GM12878 (cell line): ENCODE results near the gene IDH3A. TPM values are rescaled to one million over a fixed set of nuclear protein-coding genes. Genes with fewer than 3 reads are reported as not detected.

Source experiments
- ATAC-seq: fragments of 200-7000 bp; cut with Tn5 transposase; 3 replicates; pipeline ENCODE4 v1.9.1; 2020; ENCODE audit warnings: mild to moderate bottlenecking, moderate library complexity
- BruUV-seq: library from RNA; stranded (reverse); fragments of 400-500 nt; replicated peaks from 2 replicates; lab custom pipeline; 2021; lab: Mats Ljungman, UMichigan
- CTCF ChIA-PET: fragments of 300-600 bp; sonication (Branson Sonifier 250); formaldehyde crosslinking; extraction: SDS; loops from one replicate; lab custom pipeline; 2021; ENCODE audit warnings: inconsistent platforms; lab: Yijun Ruan, JAX
- POLR2A ChIA-PET: fragments of 350-600 bp; formaldehyde crosslinking; extraction: SDS; loops from one replicate; lab custom pipeline; 2021; ENCODE audit warnings: inconsistent platforms; lab: Charles Lee
- RAD21 ChIA-PET: fragments of 300-600 bp; sonication (Branson Sonifier 250); formaldehyde crosslinking; loops from one replicate; lab custom pipeline; 2023; ENCODE audit warnings: antibody characterized with exemption; ENCODE audit not compliant: unreplicated experiment; lab: Charles Lee
- SMC1A ChIA-PET: fragments of 300-600 bp; sonication (Branson Sonifier 250); formaldehyde crosslinking; loops from one replicate; lab custom pipeline; 2023; ENCODE audit not compliant: unreplicated experiment, uncharacterized antibody; lab: Charles Lee
- DNase-seq: peaks from one replicate; pipeline ENCODE4 v3.0.0-alpha.2; 2011; ENCODE audit warnings: low read depth, low spot score
- FAIRE-seq: peaks from 3 replicates; lab custom pipeline; 2011; peaks lifted over from hg19 to GRCh38; lab: Jason Lieb, UNC
- H2AFZ ChIP-seq: 2 replicates; pipeline ENCODE4 v1.6.0; 2011; ENCODE audit warnings: low read depth, low read length, control low read depth; ENCODE audit not compliant: control insufficient read depth
- H3K27ac ChIP-seq: 2 replicates; pipeline ENCODE4 v1.5.1; 2011; ENCODE audit warnings: control low read depth; ENCODE audit not compliant: control insufficient read depth, insufficient read depth
- H3K27me3 ChIP-seq, 2 experiments: replicated peaks in 1 of 2; 2 replicates each; pipeline versions ENCODE4 v1.6.0 to v1.6.1; 2011; ENCODE audit warnings: low read length in 1 of 2; ENCODE audit not compliant: control insufficient read depth in 2 of 2, insufficient read depth in 2 of 2
- H3K36me3 ChIP-seq, 2 experiments: 2 replicates each; pipeline ENCODE4 v1.5.1; 2011; ENCODE audit warnings: low read length in 1 of 2; ENCODE audit not compliant: control insufficient read depth in 2 of 2, insufficient read depth in 2 of 2
- H3K4me1 ChIP-seq: 2 replicates; pipeline ENCODE4 v1.6.1; 2011; ENCODE audit warnings: mild to moderate bottlenecking, low read length, moderate library complexity, mixed read lengths; ENCODE audit not compliant: control insufficient read depth, insufficient read depth
- H3K4me2 ChIP-seq: 2 replicates; pipeline ENCODE4 v1.6.0; 2011; ENCODE audit warnings: control low read depth; ENCODE audit not compliant: control insufficient read depth, insufficient read depth
- H3K4me3 ChIP-seq: fragments of 200-600 bp; sonication (generic); 2 replicates; pipeline ENCODE4 v1.5.1; 2016
- H3K79me2 ChIP-seq: 2 replicates; pipeline ENCODE4 v1.6.0; 2011; ENCODE audit warnings: low read length; ENCODE audit not compliant: control insufficient read depth, insufficient read depth
- H3K9ac ChIP-seq: 2 replicates; pipeline ENCODE4 v1.8.0; 2011; ENCODE audit warnings: low read length, control low read depth, mixed read lengths; ENCODE audit not compliant: control insufficient read depth, insufficient read depth
- H3K9me3 ChIP-seq: replicated peaks from 3 replicates; pipeline ENCODE4 v1.5.1; 2011; ENCODE audit warnings: mild to moderate bottlenecking, low read length; ENCODE audit not compliant: control insufficient read depth, insufficient read depth
- H4K20me1 ChIP-seq: 2 replicates; pipeline ENCODE4 v1.6.0; 2011; ENCODE audit not compliant: control insufficient read depth, insufficient read depth
- ATF7 ChIP-seq: fragments of 450-650 bp; IDR thresholded peaks from 2 replicates; pipeline ENCODE4 v1.6.1; 2016; ENCODE audit warnings: low read depth, mild to moderate bottlenecking
- E2F4 ChIP-seq: IDR thresholded peaks from 2 replicates; pipeline ENCODE4 v1.6.1; 2012; ENCODE audit warnings: low read depth, low read length, improper control_type of control experiment
- EED ChIP-seq: sonication (generic); IDR thresholded peaks from 2 replicates; pipeline ENCODE4 v1.6.1; 2016; ENCODE audit warnings: antibody characterized with exemption, low read depth
- GABPA ChIP-seq: IDR thresholded peaks from 2 replicates; pipeline ENCODE4 v1.6.1; 2014; ENCODE audit warnings: antibody characterized with exemption, low read depth, mild to moderate bottlenecking, inconsistent platforms
- IKZF2 ChIP-seq, 2 experiments: fragments of 450-650 bp; IDR thresholded peaks; 2 replicates each; pipeline ENCODE4 v1.6.1; 2017; ENCODE audit warnings: mild to moderate bottlenecking in 2 of 2, moderate library complexity in 2 of 2
- JUND ChIP-seq: IDR thresholded peaks from 2 replicates; pipeline ENCODE4 v1.6.1; 2012; ENCODE audit warnings: low read depth, mild to moderate bottlenecking, low read length, improper control_type of control experiment, moderate library complexity
- POLR2A ChIP-seq: IDR thresholded peaks from 2 replicates; pipeline ENCODE4 v1.6.1; 2011; ENCODE audit warnings: low read depth, mild to moderate bottlenecking, low read length
- POLR2AphosphoS2 ChIP-seq: IDR thresholded peaks from 2 replicates; pipeline ENCODE4 v1.6.1; 2011; ENCODE audit warnings: low read depth, mild to moderate bottlenecking, low read length, improper control_type of control experiment, moderate library complexity
- RB1 ChIP-seq: fragments of 450-650 bp; formaldehyde crosslinking; IDR thresholded peaks from 2 replicates; pipeline ENCODE4 v1.6.1; 2017; ENCODE audit warnings: mild to moderate bottlenecking, borderline replicate concordance
- SMAD5 ChIP-seq: IDR thresholded peaks from 2 replicates; pipeline ENCODE4 v1.6.1; 2016; ENCODE audit warnings: antibody characterized with exemption, low read depth
- SMC3 ChIP-seq: IDR thresholded peaks from 2 replicates; pipeline ENCODE4 v1.6.1; 2011; ENCODE audit warnings: low read length, improper control_type of control experiment, borderline replicate concordance
- WGBS: methylation state at CpG from one replicate; pipeline ENCODE4 v1.1.6; 2016; ENCODE audit warnings: low lambda C conversion rate; ENCODE audit not compliant: insufficient replicate concordance, insufficient coverage; ENCODE audit errors: missing lambda C conversion rate; 5-methylcytosine and 5-hydroxymethylcytosine counted together
- in situ Hi-C: fragments of 300-500 bp; cut with MboI; formaldehyde crosslinking; loops from 9 replicates; pipeline ENCODE4 v1.14.3; 2018; ENCODE audit warnings: mixed read lengths
- intact Hi-C: fragments of 100-400 bp; cut with micrococcal nuclease; formaldehyde crosslinking; loops from one replicate; pipeline ENCODE4 v1.14.2; 2022; ENCODE audit not compliant: unreplicated experiment
- polyA plus RNA-seq, 11 experiments: library from polyadenylated mRNA; depleted of rRNA in 4 of 11; unstranded in 6 of 11; stranded (reverse) in 5 of 11; fragments of >200 nt; fragmentation: Nextera tagmentation in 4 of 11; fragmentation: Illumina TruSeq in 1 of 11; extraction: Ambion mirVana in 4 of 11; extraction: Trizol in 1 of 11; gene quantifications; 1 replicate in 1 of 11; 2 replicates in 10 of 11; pipeline versions ENCODE4 v1.2.1 to v1.2.3, GENCODE V29; 2011 to 2016; ENCODE audit warnings: inconsistent platforms in 2 of 11, missing spikeins in 2 of 11, low read depth in 1 of 11
- total RNA-seq, 4 experiments: library from RNA; depleted of rRNA in 3 of 4; stranded (reverse); fragments of >200 nt in 3 of 4; fragmentation: Illumina TruSeq in 1 of 4; extraction: Trizol in 1 of 4; gene quantifications; 2 replicates each; pipeline versions ENCODE4 v1.2.1 to v1.2.3, GENCODE V29; 2013 to 2021
- TF ChIP-seq, protein P1 (sequence below): IDR thresholded peaks from 2 replicates; pipeline ENCODE4 v1.6.1; 2011; ENCODE audit warnings: mild to moderate bottlenecking, low read depth, low read length, moderate library complexity; ENCODE audit not compliant: insufficient replicate concordance

Gene IDH3A
- total and polyA plus RNA-seq, 10 of the 15 experiments (the other 5 are each of a cell fraction or from before 2014, with no cell fraction given) = 83.9 to 254 (median 195) TPM

DNA sequence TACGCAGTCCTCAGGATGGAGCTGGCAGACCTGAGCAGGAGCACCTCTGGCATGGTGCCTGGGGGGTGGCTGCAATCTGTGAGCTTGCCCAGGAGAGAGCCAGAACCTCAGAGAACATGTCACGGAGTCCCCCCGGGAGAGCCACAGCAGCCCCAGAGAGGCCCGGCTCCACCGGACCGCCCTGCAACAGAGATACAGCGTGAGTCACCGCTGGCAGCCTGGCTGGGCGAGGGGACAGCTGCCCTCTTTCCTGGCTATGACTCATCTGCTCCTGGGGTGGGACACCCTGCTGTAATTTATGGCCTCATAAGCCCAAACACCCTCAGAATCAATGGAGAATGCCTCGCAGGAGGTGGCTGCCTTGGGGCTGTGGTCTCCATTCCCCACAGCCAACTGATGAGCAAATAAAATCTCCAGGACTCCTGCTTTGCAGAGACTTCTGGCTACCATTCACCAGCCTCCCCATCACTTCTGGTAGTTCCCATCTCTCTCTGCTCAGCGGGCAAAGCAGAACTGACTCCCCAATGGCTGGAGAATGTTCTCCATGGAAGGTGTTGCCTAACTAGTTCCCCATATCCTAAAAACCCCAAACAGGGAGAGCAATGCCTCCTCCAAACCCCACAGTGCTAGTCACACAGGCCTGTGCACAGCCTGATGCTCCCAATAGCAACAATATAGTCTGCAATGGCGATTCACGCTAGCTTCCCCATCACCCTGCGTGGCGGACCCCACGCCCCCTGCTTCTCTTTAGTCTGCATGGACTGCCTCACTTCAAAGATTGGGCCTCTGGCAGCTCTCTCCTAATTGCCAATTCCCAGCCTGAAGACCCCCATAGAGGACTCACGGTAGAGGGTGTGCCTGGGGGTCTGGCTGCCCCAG lies 63.6 kb downstream of the IDH3A start:
- in situ Hi-C loops (no loop called here), intact Hi-C loops (no loop called here)
- Histone ChIP-seq H3K9me3 (no peaks in the 10 kb centered on the region), H3K27me3 (no peaks in the 10 kb centered on the region), H3K4me2 (no peak overlapping the region), H3K9ac (no peak overlapping the region), H4K20me1 (no peaks in the 10 kb centered on the region), H2AFZ (no peak overlapping the region), H3K4me3 (no peak overlapping the region), H3K79me2 (no peaks in the 10 kb centered on the region), H3K4me1 (no peaks in the 10 kb centered on the region), H3K36me3 (no peaks in the 10 kb centered on the region), H3K27ac (no peak overlapping the region)
- ATAC-seq (no peak), DNase-seq (no peak), FAIRE-seq (no peak)
- ChIA-PET RAD21 (no interaction called here), CTCF (interaction anchor here (1.2 to 3.8 kb wide), 3 partner anchors 12 to 28 kb away, joined by 4 to 15 read pairs (median 9); no protein-coding TSS in a partner anchor), POLR2A (no interaction called here), SMC1A (interaction anchor here (1.2 kb wide), 1 partner anchor 17 kb away, joined by 3 read pairs; no protein-coding TSS in a partner anchor)
- BruUV-seq = no TSS peak
- WGBS = 74% methylated on average over 16 of the region's 17 CpGs
- TF ChIP-seq RB1 (no peak), SMAD5 (no peak), IKZF2 (IDR thresholded peaks at IDR 0.05) (no peak), GABPA (no peak), JUND (no peak), ATF7 (no peak), SMC3 (no peak), POLR2A (no peak), E2F4 (no peak), POLR2AphosphoS2 (no peak), EED (no peak)
- TF ChIP-seq, protein P1, sequence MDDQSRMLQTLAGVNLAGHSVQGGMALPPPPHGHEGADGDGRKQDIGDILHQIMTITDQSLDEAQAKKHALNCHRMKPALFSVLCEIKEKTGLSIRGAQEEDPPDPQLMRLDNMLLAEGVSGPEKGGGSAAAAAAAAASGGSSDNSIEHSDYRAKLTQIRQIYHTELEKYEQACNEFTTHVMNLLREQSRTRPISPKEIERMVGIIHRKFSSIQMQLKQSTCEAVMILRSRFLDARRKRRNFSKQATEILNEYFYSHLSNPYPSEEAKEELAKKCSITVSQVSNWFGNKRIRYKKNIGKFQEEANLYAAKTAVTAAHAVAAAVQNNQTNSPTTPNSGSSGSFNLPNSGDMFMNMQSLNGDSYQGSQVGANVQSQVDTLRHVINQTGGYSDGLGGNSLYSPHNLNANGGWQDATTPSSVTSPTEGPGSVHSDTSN = no peak
